ENCODE data around the gene CFAP90.

CFAP90 gene

GRCh38 chr5:7872517-7873130 is 21.7 kb upstream of the CFAP90 start:
- peaks cover 22% of the 10 kb centered on the region for H3K36me3 ChIP-seq (ENCODE audit: insufficient read depth)
- peak overlapping the region; percentile 76 for H3K27ac ChIP-seq
- peaks cover 61% of the 10 kb centered on the region for H3K4me1 ChIP-seq (ENCODE audit: low read depth, poor library complexity, severe bottlenecking)
- no peak overlapping the region for H3K4me3 ChIP-seq (IDR thresholded peaks at IDR 0.05; ENCODE audit: insufficient read depth, low read depth, low read length)
- peak overlapping the region; percentile 63 for H3K4me2 ChIP-seq
- no peaks in the 10 kb centered on the region for H3K27me3 ChIP-seq (ENCODE audit: insufficient read depth, low read depth)
- no peak overlapping the region for H2AFZ ChIP-seq (ENCODE audit: low read depth)
- peaks cover 40% of the 10 kb centered on the region for H4K20me1 ChIP-seq (ENCODE audit: insufficient read depth)
- TF ChIP-seq CTCF (conservative IDR thresholded peaks at IDR 0.05; ENCODE audit: low read depth, low read length), result no peak; the same call in 1 of the 2 replicates
- H3K79me2 ChIP-seq (ENCODE audit: insufficient read depth, low read depth), result peaks cover 97% of the 10 kb centered on the region
- peak overlapping the region; percentile 25; the same call in 1 of the 2 replicates for H3K9ac ChIP-seq

GRCh38 chr5:7871653-7872052 is 20.7 kb upstream of the CFAP90 start:
- TF ChIP-seq CTCF (conservative IDR thresholded peaks at IDR 0.05; ENCODE audit: low read depth, low read length), result 0 out of 2 replicates have a peak, but pooled peaks have one; percentile 31
- peak overlapping the region; percentile 76 for H3K27ac ChIP-seq
- peaks cover 30% of the 10 kb centered on the region for H4K20me1 ChIP-seq (ENCODE audit: insufficient read depth)
- no peaks in the 10 kb centered on the region for H3K27me3 ChIP-seq (ENCODE audit: insufficient read depth, low read depth)
- H3K79me2 ChIP-seq (ENCODE audit: insufficient read depth, low read depth), result peaks cover 96% of the 10 kb centered on the region
- peak overlapping the region; percentile 63 for H3K4me2 ChIP-seq
- peaks cover 17% of the 10 kb centered on the region for H3K36me3 ChIP-seq (ENCODE audit: insufficient read depth)
- peak overlapping the region; percentile 85; the same call in 1 of the 2 replicates for H3K9ac ChIP-seq
- peaks cover 61% of the 10 kb centered on the region for H3K4me1 ChIP-seq (ENCODE audit: low read depth, poor library complexity, severe bottlenecking)
- H3K4me3 ChIP-seq (IDR thresholded peaks at IDR 0.05; ENCODE audit: insufficient read depth, low read depth, low read length), result no peak overlapping the region
- H2AFZ ChIP-seq (ENCODE audit: low read depth), result no peak overlapping the region

DNA sequence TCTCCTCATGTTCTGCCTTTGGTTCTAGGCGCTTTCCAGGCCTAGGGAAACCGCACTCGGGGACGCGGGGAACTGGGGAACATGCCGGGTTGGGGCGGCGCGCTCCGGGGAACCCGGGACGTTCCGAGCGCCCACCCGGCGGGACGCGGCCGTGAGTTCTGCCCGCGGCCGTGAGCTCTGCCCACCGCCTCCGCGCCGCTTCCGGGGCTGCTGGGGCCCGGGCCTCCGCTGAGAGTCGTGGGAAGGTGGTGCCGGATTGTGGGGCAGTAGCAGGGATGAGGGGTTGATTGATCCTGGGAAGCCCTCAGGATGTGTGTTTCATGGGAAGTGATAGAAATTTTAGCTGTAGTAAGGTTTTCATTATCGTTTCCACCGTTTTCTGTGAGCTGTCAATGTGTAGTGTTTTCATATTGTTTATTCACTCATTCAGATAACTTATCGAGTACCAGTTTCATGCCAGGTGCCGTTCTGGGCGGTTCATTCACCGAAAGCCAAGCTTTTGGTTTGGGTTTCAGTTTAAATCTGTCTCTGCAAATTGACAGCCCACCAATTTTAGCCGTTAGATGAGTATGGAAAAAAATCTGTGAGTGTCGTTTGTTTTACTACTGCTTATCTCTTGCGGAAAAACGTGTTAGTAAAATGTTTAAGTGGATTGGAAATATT is 18.7 kb upstream of the CFAP90 start:
- no peaks in the 10 kb centered on the region for H3K27me3 ChIP-seq (ENCODE audit: insufficient read depth, low read depth)
- H3K36me3 ChIP-seq (ENCODE audit: insufficient read depth), result peaks cover 6% of the 10 kb centered on the region; the same call in 1 of the 2 replicates
- H4K20me1 ChIP-seq (ENCODE audit: insufficient read depth), result peaks cover 11% of the 10 kb centered on the region
- peak overlapping the region; percentile 85 for H3K9ac ChIP-seq
- H3K4me2 ChIP-seq, result peak overlapping the region; percentile 63
- peak overlapping the region; percentile 76 for H3K27ac ChIP-seq
- H3K79me2 ChIP-seq (ENCODE audit: insufficient read depth, low read depth), result peaks cover 88% of the 10 kb centered on the region
- no peak for TF ChIP-seq CTCF (conservative IDR thresholded peaks at IDR 0.05; ENCODE audit: low read depth, low read length)
- H2AFZ ChIP-seq (ENCODE audit: low read depth), result no peak overlapping the region
- peaks cover 47% of the 10 kb centered on the region for H3K4me1 ChIP-seq (ENCODE audit: low read depth, poor library complexity, severe bottlenecking)
- H3K4me3 ChIP-seq (IDR thresholded peaks at IDR 0.05; ENCODE audit: insufficient read depth, low read depth, low read length), result no peak overlapping the region

GRCh38 chr5:7868773-7869473 is 18.0 kb upstream of the CFAP90 start, which contains the start of the genes FASTKD3 and MTRR:
Gene FASTKD3, minus strand, starts transcription at chr5:7869031. Its CDS starts 948 bp downstream, at chr5:7868083.
Gene MTRR, plus strand, starts transcription at chr5:7869148. Its CDS starts 1,647 bp downstream, at chr5:7870795.
- Histone ChIP-seq H3K27me3 (ENCODE audit: insufficient read depth, low read depth) (no peaks in the 10 kb centered on the region), H3K36me3 (ENCODE audit: insufficient read depth) (peaks cover 3% of the 10 kb centered on the region; the same call in 1 of the 2 replicates), H3K79me2 (ENCODE audit: insufficient read depth, low read depth) (peaks cover 85% of the 10 kb centered on the region), H2AFZ (ENCODE audit: low read depth) (peak within 1 kb of the TSS; percentile 78), H3K4me2 (peak within 1 kb of the TSS; percentile 97), H3K9ac (peak within 1 kb of the TSS; percentile 85), H4K20me1 (ENCODE audit: insufficient read depth) (peaks cover 4% of the 10 kb centered on the region; the same call in 1 of the 2 replicates), H3K4me3 (IDR thresholded peaks at IDR 0.05; ENCODE audit: insufficient read depth, low read depth, low read length) (no peak within 1 kb of the TSS), H3K4me1 (ENCODE audit: low read depth, poor library complexity, severe bottlenecking) (peaks cover 40% of the 10 kb centered on the region), H3K27ac (peak within 1 kb of the TSS; percentile 76)
- no peak for TF ChIP-seq CTCF (conservative IDR thresholded peaks at IDR 0.05; ENCODE audit: low read depth, low read length)

All from KMS-11 (cell line).